NCI-H2107 treated with DMSO at 0.1 percent for 48 hours (cell line): ENCODE data around the gene ELAVL2.
"Not testable (repeated sequence)": the region's sequence is repeated elsewhere in the genome, so short reads cannot be mapped to it uniquely, and the experiment has no call there.

Experiments used
- DNase-seq: peaks from one replicate; lab custom pipeline; 2025; ENCODE audit not compliant: unreplicated experiment; lab: John Stamatoyannopoulos, UW

The ELAVL2 gene

GRCh38 chr9:23728736-23729135, 97.3 kb downstream of the ELAVL2 start:
- no peak for DNase-seq

- DNase-seq = no peak
Observed at GRCh38 chr9:23725279-23725946, 100.6 kb downstream of the ELAVL2 start.

DNA sequence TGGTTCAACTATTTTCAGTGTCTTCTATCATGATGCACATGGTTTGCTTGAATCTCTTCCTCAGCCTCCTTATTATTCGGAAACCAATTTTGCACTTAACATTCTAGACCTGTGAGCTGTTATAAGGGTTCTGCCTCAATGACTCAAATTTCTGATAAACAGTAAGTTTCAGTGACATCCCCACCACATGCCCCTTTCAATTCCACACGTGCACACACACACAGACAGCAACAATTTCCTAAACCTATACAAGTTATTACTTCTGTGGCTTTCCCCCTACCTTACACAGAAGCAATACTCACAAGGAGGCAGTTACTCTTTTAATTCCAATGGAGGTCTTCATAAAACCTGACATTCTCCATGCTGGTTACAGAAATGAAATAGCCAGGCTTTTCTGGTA, 102.4 kb downstream of the ELAVL2 start:
- no peak for DNase-seq

- not testable (repeated sequence) for DNase-seq
Observed at GRCh38 chr9:23723048-23723447, 103.0 kb downstream of the ELAVL2 start.

DNA sequence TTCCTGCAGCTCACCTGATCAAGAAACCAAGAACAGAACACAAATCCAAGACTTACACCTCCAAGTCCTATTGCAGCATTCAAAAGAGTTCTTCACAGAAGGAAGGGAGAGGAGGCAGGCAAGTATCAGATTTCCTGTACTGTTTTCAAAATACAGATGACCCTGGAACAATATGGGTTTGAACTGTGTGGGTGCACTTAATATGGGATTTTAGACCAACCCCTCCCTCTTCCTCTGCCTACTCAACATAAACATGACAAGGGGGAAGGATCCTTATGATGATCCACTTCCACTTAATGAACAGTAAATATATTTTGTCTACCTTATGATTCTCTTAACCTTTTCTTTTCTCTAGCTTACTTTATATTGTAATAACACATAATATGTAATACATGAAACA, 104.6 kb downstream of the ELAVL2 start:
- no peak for DNase-seq

DNA sequence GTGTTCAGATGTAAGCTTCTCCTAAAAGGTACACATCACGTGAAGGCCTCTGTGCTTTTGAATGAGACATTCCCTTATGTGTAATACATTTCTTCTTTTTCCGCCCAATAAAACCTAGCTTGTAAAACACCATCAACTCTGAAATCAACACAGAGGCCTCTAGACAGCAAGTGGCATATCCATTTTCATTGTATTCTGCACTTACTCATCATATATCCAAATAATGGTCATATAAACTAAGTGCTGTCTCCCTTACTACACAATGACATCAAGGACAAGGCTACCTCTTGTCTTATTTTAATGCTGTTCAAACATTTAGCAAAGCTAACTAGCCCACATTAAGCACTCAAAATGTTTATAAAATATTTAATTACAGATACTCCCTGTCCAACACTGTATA, 108.5 kb downstream of the ELAVL2 start:
- no peak for DNase-seq

- peak; percentile 46 for DNase-seq
Observed at GRCh38 chr9:23707249-23707648, 118.8 kb downstream of the ELAVL2 start.

DNA sequence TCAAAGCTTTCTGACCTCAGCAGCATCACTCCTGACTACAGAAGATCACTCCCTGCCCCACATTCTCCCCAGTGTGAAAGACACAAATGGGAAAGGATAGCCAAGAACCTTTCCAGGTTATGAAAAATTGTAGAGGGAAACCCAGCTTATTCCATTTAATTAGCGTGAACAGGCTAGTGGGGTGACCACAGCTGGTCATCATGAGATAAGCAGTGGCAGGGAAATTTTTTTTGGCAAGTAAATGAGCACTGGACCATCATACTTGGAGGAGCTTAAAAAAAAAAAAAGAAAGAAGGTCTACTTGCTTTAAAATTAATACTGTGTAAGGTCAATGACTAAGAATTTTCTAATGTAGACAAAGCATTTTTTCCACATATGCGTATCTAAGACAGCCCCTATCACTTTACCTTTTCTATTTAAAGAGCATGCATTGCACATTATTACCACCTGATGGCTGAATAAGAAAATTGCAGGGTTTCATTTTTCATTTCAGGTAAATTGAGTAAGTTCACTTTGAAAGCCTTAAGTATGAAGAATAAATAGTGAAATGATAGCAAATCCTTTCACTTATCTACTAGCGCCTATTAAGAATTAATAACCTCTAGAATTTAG, 123.6 kb downstream of the ELAVL2 start:
- no peak for DNase-seq

DNA sequence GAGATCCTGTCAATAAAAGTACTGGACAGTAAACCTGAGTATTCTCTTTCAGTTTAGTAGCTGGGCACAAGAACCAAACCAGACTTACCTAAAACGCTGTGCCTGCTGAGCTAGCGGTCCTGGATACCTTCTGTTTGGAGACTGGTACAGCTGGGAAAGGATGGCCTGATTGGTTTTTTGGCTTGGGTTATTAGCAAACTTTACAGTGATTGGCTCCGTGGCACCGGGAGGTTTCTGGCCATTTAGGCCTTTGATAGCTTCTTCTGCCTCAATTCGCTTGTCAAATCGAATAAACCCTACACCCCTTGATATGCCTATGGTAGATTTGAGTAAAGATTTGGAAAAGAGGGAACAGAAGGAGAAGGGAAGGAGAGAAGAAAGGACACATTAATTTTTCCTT, 124.7 kb downstream of the ELAVL2 start:
- DNase-seq = no peak

DNA sequence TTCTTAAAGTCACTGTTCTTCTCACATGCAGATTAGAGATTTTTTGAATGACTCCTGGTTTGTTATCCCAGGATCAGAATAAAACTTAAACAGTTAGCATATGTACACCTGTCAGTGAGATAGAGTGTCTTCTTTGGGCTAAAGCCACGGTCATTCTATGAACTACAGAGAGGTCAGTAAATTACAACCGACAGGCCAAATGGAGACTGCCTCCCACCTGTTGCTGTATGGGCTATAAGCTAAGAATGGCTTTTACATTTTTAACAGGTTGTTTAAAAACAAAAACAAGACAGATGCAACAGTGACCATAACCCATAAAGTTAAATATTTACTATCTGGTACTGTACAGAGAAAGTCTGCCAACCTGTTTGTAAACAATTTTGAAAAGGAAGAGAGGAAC, 125.7 kb downstream of the ELAVL2 start:
- no peak for DNase-seq

DNA sequence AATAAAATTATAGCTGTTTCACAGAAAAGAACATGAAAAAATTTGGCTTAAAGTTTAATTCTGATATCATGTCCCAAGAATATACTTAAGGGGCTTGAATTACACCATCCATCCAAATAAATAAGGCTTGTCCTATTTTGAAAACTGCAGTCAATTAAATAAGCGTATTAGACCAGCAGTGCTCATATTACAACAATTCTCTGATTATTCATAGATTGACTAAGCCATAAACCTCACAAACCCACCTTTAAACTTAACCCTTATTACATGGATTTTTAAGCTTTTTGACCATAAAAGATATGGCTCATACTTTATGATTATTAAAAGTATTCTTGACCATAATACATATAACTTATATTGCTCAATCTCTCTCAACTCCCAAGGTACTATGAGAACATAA, 127.9 kb downstream of the ELAVL2 start:
- no peak for DNase-seq

- no peak for DNase-seq
Observed at GRCh38 chr9:23695572-23695971, 130.5 kb downstream of the ELAVL2 start.

DNA sequence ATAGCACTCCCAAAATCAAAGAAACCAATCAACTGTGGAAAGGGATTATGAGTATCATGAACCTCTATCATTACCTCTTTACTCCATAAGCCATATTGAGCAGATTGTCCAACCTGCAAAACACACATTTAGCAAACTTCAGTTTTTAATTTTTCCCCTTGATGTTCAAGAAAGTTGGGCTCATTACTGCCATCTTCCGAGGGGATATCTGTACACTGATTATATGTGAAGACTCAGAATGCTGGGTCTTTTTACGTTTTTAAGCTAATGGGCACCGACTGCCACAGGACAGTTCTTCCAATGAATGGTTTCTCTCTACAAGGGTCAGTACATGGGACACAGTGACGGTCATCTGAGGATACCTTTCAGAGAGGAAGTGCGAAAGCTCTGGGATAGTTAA, 132.7 kb downstream of the ELAVL2 start:
- DNase-seq = no peak

GRCh38 chr9:23686896-23687295, 139.1 kb downstream of the ELAVL2 start:
- DNase-seq = no peak

- DNase-seq = no peak
Observed at GRCh38 chr9:23686257-23686656, 139.8 kb downstream of the ELAVL2 start.

- no peak for DNase-seq
Observed at GRCh38 chr9:23683611-23684061, 142.4 kb downstream of the ELAVL2 start.

DNA sequence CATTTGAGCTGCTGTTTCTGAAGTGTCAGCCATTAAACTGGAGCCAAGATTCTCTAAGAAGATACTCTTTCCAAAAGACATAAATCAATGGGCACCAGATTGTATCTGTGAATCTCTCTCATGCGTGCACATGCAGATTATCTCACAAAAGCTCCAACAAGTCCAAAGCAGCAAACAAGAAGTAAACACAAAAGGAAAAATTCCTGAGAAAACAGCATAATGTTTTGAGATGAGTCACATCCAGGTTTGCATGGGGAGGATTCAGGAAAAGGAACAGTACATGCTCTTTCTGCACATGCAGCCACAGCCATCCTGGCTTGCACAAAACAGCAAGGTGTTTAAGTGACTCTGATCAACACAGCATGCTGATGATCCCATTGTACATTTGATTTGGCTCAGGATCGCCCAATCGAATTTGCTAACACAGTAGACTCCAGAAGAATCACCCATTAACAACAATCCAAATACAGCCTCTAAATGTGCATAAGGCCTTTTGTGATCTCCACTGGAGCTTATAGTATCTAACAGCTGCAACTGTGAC, 143.1 kb downstream of the ELAVL2 start:
- no peak for DNase-seq

DNA sequence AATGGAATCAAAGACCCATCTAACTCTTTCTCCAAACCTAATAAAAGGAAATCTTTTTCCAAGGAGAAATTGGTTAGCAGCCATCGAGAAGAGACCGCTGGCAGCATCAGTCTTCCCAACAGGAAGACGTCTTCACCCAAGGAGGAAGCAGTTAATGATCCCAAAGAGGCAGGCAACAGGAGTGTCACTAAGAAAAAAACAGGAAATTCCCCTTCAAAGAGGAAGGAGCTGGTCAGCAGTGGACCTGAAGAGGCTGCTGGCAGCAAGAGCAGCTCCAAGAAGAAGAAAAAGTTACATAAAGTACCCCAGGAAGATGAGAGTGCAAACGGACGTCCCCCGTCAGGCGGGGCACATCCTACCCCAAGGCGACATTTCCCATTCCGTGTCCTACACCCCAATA, 143.7 kb downstream of the ELAVL2 start:
- DNase-seq = no peak

- DNase-seq = no peak
Observed at GRCh38 chr9:23677446-23677845, 148.6 kb downstream of the ELAVL2 start.

DNA sequence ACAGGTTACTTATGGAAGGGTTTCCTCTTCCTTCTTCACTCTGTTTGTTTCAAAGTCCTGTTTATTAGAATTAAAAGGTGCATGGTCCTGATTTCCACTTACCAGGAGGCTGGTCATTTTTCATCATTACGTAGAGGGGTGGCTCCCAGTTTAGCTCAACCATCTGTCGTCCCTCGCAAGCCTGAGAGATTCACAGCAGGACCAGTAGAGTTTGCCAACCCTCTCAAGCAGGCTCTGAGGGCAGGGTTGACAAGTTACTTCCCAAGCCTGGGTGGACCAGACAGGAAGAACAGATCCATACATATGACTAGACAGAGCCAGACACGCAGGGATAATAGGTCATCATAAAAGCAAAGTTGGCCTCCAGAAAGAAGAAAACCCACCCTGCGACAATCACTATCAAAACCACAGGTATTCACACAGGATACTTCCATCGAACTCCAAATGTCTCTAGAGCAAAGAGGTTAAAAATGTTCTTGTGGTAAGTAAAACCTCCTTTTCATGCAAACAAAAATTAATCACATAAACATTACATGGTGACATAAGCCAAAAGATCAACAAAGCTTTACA, 151.9 kb downstream of the ELAVL2 start:
- no peak for DNase-seq

DNA sequence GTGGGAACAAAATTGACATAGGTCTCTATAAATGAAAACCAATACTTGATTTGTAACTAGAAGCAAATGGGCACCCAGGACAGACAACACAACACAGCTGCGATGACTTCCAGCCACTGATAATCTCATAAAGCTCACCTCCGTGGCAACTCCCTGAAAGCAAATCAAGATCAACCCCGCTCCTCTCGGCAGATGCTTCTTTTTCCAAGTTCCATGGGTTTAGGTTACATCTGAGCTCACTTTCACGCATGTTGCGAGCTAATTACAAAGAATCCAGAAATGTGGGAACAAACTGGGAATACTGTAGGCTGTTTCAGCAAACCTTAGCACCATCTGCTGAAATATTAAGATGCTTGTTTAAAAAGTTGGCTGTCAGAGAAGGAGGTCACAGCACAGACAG, 153.9 kb downstream of the ELAVL2 start:
- no peak for DNase-seq

DNA sequence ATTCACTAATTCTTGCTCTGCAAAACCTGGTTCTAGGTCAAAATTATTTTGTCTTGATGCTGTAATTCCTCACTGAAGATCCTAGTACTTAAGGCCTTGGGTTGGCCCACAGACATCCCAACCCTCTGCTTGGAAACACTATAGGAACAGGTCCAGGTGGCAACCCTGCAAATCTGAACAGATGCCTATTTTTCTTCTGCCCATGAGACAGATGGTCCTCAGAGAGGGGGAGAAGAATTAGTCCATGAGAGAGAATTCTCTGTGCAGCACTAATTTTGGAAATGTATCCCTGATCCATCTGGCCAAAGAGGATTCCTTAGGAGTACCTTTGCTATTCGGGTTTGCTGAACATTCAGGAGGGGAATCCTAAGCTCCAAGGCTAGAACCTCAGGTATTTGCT, 156.3 kb downstream of the ELAVL2 start:
- no peak for DNase-seq
